A673 (cell line): ENCODE measurements around the gene ANKRD1. TPM values are rescaled to one million over a fixed set of nuclear protein-coding genes. Genes with fewer than 3 reads are reported as not detected.
"Not testable (repeated sequence)": the region's sequence is repeated elsewhere in the genome, so short reads cannot be mapped to it uniquely, and the experiment has no call there.

ENCODE experiments used
- BruUV-seq: library from RNA; stranded (reverse); fragments of 400-500 nt; replicated peaks from 2 replicates; lab custom pipeline; 2021; lab: Mats Ljungman, UMichigan
- CTCF ChIA-PET: fragments of 300-600 bp; sonication (Branson Sonifier 250); formaldehyde crosslinking; loops from one replicate; lab custom pipeline; 2022; ENCODE audit warnings: antibody characterized with exemption; lab: Charles Lee
- POLR2A ChIA-PET: fragments of 300-600 bp; sonication (Branson Sonifier 250); formaldehyde crosslinking; loops from one replicate; lab custom pipeline; 2022; ENCODE audit warnings: antibody characterized with exemption; ENCODE audit not compliant: low non-redundant PET; lab: Charles Lee
- DNase-seq: peaks from one replicate; pipeline ENCODE4 v3.0.0-alpha.2; 2015; ENCODE audit warnings: low spot score
- H3K27ac ChIP-seq: fragments of 200-600 bp; sonication (generic); 2 replicates; pipeline ENCODE4 v1.5.1; 2016; ENCODE audit warnings: mixed run types, low read depth, mild to moderate bottlenecking, mixed read lengths, antibody characterized with exemption, low read length; ENCODE audit not compliant: poor library complexity, severe bottlenecking
- H3K27me3 ChIP-seq: fragments of 200-600 bp; sonication (generic); replicated peaks from 2 replicates; pipeline ENCODE4 v1.6.1; 2017; ENCODE audit warnings: mixed run types, low read depth, mild to moderate bottlenecking, mixed read lengths, antibody characterized with exemption, low read length; ENCODE audit not compliant: insufficient read depth, poor library complexity
- H3K36me3 ChIP-seq: fragments of 200-600 bp; sonication (generic); 2 replicates; pipeline ENCODE4 v1.6.1; 2016; ENCODE audit warnings: mixed run types, mild to moderate bottlenecking, mixed read lengths, antibody characterized with exemption, low read length; ENCODE audit not compliant: insufficient read depth, poor library complexity, severe bottlenecking
- H3K4me1 ChIP-seq: fragments of 200-600 bp; sonication (generic); 2 replicates; pipeline ENCODE4 v1.6.1; 2017; ENCODE audit warnings: mixed run types, mild to moderate bottlenecking, mixed read lengths, antibody characterized with exemption, low read length; ENCODE audit not compliant: insufficient read depth, poor library complexity, severe bottlenecking
- H3K4me3 ChIP-seq: fragments of 200-600 bp; sonication (generic); 2 replicates; pipeline ENCODE4 v1.5.1; 2016; ENCODE audit warnings: low read depth, mixed run types, mild to moderate bottlenecking, mixed read lengths, low read length; ENCODE audit not compliant: poor library complexity, severe bottlenecking
- H3K9me3 ChIP-seq: fragments of 200-600 bp; sonication (generic); 2 replicates; pipeline ENCODE4 v1.6.1; 2016; ENCODE audit warnings: mixed run types, low read depth, mild to moderate bottlenecking, mixed read lengths, antibody characterized with exemption, low read length; ENCODE audit not compliant: poor library complexity, severe bottlenecking
- EZH2 ChIP-seq: fragments of 200-600 bp; sonication (generic); IDR thresholded peaks from 2 replicates; pipeline ENCODE4 v1.6.1; 2017; ENCODE audit warnings: borderline replicate concordance, low read depth, mild to moderate bottlenecking, mixed read lengths, antibody characterized with exemption, low read length; ENCODE audit not compliant: poor library complexity, severe bottlenecking
- intact Hi-C: fragments of 100-400 bp; cut with micrococcal nuclease; formaldehyde crosslinking; loops from one replicate; pipeline ENCODE4 v1.10.0; 2022; ENCODE audit not compliant: unreplicated experiment
- total RNA-seq: library from RNA; stranded (reverse); gene quantifications from 2 replicates; pipeline ENCODE4 v1.2.3, GENCODE V29; 2021
- TF ChIP-seq, protein P1 (sequence below): fragments of 300-800, 200-600 bp; sonication (generic); conservative IDR thresholded peaks from 2 replicates; pipeline ENCODE4 v1.5.1; 2017; ENCODE audit warnings: low read depth, mild to moderate bottlenecking, antibody characterized with exemption, low read length, moderate library complexity, mixed read lengths

The ANKRD1 gene
- total RNA-seq, 1 experiment from 2014 or later, result not detected

DNA sequence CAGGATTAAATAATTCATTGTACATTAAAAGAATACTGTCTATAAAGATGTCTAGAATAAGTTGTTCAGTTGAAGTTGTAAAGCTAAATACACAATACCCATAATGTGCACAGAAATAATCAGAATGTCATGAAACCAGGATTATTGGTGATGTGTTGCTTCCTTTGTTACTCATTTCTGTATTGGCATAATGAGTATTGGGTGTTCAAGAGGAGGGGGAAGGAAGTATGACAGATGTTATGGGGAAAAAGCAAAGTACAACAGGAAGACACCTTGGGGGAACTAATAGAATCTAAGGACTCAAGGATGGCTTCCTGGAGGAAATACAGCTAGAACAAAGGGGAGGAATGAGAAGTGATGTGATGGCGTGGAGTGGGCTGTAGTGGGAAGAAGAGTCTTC lies 15.0 kb downstream of the ANKRD1 start:
- DNase-seq, result no peak
- POLR2A ChIA-PET, result no interaction called here
- intact Hi-C loops, result no loop called here
- CTCF ChIA-PET, result no interaction called here
- BruUV-seq, result no TSS peak
- Histone ChIP-seq H3K27ac (no peak overlapping the region), H3K36me3 (peaks cover 6% of the 10 kb centered on the region), H3K9me3 (no peaks in the 10 kb centered on the region), H3K4me1 (no peaks in the 10 kb centered on the region), H3K4me3 (no peak overlapping the region), H3K27me3 (no peaks in the 10 kb centered on the region)
- TF ChIP-seq, protein P1, sequence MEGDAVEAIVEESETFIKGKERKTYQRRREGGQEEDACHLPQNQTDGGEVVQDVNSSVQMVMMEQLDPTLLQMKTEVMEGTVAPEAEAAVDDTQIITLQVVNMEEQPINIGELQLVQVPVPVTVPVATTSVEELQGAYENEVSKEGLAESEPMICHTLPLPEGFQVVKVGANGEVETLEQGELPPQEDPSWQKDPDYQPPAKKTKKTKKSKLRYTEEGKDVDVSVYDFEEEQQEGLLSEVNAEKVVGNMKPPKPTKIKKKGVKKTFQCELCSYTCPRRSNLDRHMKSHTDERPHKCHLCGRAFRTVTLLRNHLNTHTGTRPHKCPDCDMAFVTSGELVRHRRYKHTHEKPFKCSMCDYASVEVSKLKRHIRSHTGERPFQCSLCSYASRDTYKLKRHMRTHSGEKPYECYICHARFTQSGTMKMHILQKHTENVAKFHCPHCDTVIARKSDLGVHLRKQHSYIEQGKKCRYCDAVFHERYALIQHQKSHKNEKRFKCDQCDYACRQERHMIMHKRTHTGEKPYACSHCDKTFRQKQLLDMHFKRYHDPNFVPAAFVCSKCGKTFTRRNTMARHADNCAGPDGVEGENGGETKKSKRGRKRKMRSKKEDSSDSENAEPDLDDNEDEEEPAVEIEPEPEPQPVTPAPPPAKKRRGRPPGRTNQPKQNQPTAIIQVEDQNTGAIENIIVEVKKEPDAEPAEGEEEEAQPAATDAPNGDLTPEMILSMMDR, result no peak
- TF ChIP-seq EZH2, result no peak

DNA sequence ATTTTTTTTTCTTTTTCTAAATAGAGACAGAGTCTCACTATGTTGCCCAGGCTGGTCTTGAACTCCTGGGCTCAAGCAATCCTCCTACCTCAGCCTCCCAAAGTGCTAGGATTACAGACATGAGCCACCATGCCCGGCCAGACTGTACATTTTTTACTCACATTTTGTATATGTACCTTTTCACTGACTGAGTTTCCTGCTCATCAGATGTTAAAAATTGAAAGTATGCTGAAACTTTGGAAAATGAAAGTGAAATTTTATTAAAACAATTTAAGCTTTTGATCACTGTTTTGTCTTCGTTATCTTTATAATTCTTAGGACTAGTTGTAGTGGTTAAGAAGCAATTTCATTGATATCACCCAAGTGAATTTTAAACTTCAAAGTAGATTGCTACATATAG lies 24.0 kb downstream of the ANKRD1 start:
- intact Hi-C loops, POLR2A ChIA-PET, H3K4me1 ChIP-seq, H3K4me3 ChIP-seq, H3K27ac ChIP-seq, H3K27me3 ChIP-seq, BruUV-seq, DNase-seq, CTCF ChIA-PET, H3K9me3 ChIP-seq: not testable (repeated sequence)
- H3K36me3 ChIP-seq, result peaks cover 45% of the 10 kb centered on the region

DNA sequence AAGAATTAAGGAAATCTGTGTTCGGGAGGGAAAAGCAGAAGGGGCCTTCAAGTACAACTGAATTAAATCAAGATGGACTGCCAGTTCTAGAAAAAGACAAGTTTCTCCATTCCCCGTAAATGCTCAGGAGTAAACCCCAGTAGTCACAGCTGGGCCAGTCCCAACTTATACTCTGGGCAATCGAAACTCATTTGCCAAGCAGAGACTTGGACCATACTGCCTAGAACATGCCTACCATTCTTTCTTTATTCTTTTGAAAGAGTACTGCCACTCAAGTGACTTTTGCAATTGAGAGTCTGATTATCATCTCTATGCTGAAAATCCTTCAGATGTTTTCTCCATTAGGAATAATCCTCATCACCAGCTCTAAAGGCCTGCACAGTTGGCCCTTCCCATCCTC lies 27.7 kb downstream of the ANKRD1 start:
- TF ChIP-seq, protein P1, result no peak
- TF ChIP-seq EZH2, result no peak
- Histone ChIP-seq H3K27me3 (no peaks in the 10 kb centered on the region), H3K4me1 (no peaks in the 10 kb centered on the region), H3K9me3 (no peaks in the 10 kb centered on the region), H3K27ac (no peak overlapping the region), H3K4me3 (no peak overlapping the region), H3K36me3 (peaks cover 68% of the 10 kb centered on the region)
- no peak for DNase-seq
- no TSS peak for BruUV-seq
- intact Hi-C loops, result no loop called here
- POLR2A ChIA-PET, result no interaction called here
- CTCF ChIA-PET, result no interaction called here

DNA sequence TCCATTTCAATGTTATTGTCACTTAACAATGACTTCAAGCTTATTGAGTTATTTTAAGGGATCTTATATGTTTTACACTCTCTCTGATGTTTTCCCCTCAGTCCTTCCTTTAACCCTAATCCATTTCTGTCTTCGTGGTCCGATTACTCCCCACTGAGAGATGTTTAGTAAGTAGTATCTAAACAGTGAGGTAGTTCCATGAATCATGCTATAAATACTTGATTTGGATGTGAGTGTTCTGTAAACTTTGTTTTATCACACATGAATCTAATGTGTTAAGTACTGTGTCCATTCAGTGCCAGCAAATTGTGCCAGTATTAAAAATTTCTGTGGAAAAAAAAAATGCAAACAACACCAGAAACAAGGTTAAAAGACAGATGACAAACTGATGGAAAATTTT lies 30.5 kb downstream of the ANKRD1 start:
- H3K9me3 ChIP-seq, result no peaks in the 10 kb centered on the region
- H3K27me3 ChIP-seq, result no peaks in the 10 kb centered on the region
- no peak overlapping the region for H3K4me3 ChIP-seq
- no TSS peak for BruUV-seq
- H3K36me3 ChIP-seq, result peaks cover 67% of the 10 kb centered on the region
- no peaks in the 10 kb centered on the region for H3K4me1 ChIP-seq
- intact Hi-C loops, result no loop called here
- POLR2A ChIA-PET, result no interaction called here
- DNase-seq, result no peak
- no peak overlapping the region for H3K27ac ChIP-seq
- CTCF ChIA-PET, result no interaction called here
- TF ChIP-seq, protein P1, result no peak
- no peak for TF ChIP-seq EZH2
